Activated CD8-positive, alpha-beta memory T cell treated with anti-CD3 and anti-CD28 coated beads, Interleukin-2, amount 50 U/mL, for 1 hour (primary cell): ENCODE measurements around the gene FAM3A.
A peak's percentile ranks its signal among the peaks of the same experiment; 100 is the strongest.
"Not testable (repeated sequence)": the region's sequence is repeated elsewhere in the genome, so short reads cannot be mapped to it uniquely, and the experiment has no call there.

Experiments
- DNase-seq: peaks from one replicate; pipeline ENCODE4 v3.0.0-alpha.2; 2020; ENCODE audit errors: extremely low read depth

Gene FAM3A

DNA sequence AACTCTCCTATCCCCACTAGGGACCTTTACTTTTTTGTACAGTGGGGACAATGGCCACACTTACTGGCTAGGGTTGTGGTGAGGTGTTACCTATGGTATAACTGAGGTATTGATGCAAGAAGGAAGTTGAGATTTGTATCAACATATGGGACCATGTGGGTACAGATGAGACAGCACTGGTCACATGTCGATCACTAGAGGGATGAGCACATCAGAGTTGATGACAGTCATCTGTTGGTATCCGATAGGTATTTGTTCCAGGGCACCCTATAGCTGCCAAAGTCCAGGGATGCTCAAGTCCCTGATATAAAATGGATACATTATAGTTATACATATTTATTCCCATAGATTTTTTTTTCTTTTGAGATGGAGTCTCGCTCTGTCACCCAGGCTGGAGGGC is 13.0 kb downstream of the FAM3A start:
- no peak for DNase-seq

- no peak for DNase-seq
Measured at GRCh38 chrX:154502098-154502497, 13.9 kb downstream of the FAM3A start.

DNA sequence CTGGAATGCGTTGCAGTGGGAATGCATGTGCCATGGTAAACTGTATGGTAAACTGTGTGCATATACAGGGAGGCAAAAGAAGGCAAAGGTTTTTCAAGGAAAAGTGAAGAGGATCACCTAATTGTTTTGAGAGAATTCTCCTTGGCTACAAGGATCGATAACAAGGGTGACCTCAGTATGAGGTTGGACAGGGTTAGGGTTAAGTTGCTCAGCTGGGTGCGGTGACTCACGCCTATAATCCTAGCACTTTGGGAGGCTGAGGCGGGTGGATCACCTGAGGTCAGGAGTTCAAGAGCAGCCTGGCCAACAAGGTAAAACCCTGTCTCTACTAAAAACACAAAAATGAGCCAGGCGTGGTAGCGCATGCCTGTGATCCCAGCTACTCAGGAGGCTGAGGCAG is 14.6 kb downstream of the FAM3A start:
- DNase-seq = not testable (repeated sequence)

GRCh38 chrX:154496591-154497137 is 19.4 kb downstream of the FAM3A start:
- not testable (repeated sequence) for DNase-seq

DNA sequence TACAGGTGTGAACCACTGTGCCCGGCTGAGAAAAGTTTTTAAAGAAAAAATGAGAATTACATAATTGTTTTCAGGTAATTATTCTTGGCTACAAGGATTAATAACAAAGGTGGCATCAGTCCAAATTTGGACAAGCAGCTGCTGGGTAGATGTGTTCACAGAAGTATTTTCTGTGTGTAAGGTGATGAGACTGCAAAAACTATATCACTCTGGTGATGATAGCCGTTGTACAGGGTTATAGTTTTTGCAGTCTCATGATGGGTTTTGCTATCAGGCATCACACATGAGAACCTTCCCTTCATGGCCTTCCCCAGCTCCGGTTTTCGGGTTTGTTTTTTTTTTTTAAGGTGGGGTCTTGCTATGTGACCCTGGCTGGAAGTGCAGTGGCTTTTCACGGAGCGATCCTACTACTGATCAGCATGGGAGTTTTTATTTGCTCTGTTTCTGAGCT is 20.5 kb downstream of the FAM3A start:
- no peak for DNase-seq

DNA sequence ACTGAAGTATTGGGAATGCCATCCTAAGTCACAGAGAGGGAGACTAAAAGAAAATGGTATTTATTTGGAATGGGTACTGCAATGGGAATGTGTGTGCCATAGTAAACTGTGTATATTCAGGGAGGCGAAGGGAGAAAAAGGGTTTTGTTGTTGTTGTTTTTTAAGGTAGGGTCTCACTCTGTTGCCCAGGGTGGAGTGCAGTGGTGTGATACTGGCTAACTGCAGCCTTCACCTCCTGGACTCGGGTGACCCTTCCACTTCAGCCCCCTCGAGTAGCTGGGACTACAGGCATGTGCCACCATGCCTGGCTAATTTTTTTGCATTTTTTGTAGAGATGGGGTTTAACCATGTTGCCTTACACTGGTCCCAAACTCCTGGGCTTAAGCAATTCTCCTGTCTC is 21.3 kb downstream of the FAM3A start:
- DNase-seq = no peak

- DNase-seq = peak; percentile 67
Measured at GRCh38 chrX:154490414-154491083, 25.5 kb downstream of the FAM3A start, which contains the start of gene SLC10A3. TSS of gene SLC10A3 (minus strand) at chrX:154490629. CDS start at chrX:154488940, 1,689 bp downstream.

GRCh38 chrX:154490021-154490413 is 26.0 kb downstream of the FAM3A start:
- DNase-seq = no peak

- no peak for DNase-seq
Measured at GRCh38 chrX:154489182-154489581, 26.9 kb downstream of the FAM3A start.

GRCh38 chrX:154488336-154489075 is 27.5 kb downstream of the FAM3A start:
- DNase-seq = no peak

DNA sequence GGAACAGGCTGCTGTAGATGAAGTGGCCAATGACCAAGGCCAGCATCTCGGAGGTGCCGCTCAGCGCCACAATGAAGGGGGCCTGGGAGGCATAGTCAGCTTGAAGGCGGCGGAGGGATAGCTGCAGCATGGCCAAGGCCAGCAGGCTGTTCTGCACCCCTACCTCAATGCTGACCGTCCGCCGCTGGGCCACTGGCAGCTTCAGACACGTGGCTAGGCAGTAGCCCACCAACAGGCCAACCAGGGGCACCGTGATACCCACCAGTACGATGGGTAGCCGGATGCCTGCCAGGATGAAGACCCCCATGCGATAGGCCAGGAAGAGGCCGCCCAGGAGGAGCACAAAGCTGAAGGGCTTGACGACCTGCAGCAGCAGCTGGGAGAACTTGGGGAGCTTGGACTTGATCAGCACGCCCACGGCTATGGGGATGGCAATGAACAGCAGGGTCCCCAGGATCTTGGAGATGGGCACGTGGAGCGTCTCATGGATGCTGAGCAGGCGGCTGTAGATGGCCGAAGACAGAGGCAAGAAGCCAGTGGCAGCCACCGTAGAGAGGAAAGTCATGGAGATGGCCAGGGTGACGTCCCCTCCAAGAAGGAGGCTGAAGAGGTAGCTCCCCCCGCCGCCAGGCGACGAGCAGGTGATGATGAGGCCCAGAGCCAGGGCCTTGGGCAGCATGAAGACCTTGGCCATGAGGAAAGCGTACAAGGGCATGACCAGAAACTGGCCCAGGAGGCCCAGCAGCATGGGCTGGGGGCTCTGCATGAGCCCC is 28.3 kb downstream of the FAM3A start:
- DNase-seq = no peak

GRCh38 chrX:154486396-154487207 is 29.4 kb downstream of the FAM3A start, which contains the start of gene UBL4A:
TSS of gene UBL4A (minus strand) at chrX:154486615. CDS start at chrX:154486584, 31 bp downstream.
- DNase-seq = no peak

GRCh38 chrX:154486052-154486395 is 30.0 kb downstream of the FAM3A start:
- no peak for DNase-seq

GRCh38 chrX:154485150-154486051 is 30.6 kb downstream of the FAM3A start:
- no peak for DNase-seq

DNA sequence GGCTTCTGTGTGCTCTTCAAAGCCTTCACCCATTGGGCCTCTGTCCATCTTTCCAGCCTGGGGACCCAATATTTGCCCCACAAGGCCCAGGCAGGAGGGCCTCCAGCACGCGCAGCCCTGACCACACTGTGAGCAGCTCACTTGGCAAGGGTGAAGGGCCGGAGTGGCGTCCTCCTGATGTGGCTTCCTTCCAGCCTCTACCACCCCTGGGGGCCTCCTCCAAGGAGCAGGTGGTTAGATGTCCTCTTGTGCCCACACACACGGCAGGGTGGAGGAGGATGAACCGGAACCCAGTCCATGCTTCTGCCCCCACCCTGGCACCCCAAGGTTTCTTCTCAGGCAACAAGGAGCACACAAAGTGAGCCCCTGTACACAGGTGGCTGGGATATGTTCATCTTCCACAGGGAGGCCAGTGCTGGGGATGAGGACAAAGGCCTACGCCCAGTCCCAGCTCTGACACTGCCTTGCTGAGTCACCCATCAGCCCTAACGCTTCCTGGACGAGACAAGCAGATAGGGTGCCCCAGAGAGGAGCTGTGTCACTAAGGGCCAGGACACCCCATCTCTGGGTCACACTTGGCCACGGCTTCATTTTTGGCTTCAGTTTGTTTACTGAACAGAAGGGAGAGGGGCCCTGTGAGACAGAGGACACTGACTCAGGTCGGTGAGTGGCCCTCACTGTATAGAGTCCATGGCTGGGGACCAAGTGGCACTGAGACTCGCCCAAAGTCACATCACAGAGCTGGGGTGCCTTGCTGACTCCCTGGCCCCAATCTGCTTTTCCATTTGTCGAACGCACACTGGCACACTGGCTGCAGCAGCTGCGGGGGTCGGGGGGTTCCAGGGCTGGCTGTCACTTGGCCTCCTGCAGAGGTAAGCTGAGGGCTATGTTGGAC is 31.5 kb downstream of the FAM3A start:
- DNase-seq = no peak

GRCh38 chrX:154483325-154483724 is 32.7 kb downstream of the FAM3A start:
- DNase-seq = no peak

DNA sequence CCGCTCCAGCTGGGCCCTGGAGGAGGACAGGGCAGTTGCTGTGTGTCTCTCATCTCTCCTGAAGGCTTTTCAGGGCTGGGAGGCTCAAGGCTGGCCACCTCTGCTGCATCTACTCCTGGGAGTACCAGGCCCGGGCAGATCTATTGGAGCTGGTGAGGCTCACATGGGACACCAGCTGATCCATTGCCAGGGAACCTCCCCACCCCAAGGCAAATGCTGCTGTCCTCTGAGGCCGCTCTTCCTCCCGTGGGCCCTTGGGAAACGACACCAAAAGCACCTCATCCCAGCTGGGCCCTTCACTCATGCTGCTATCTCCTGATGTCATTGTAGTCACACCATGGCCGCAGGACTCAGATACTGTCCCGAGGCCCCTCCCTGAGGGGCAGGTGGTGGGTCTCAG is 33.2 kb downstream of the FAM3A start:
- no peak for DNase-seq

DNA sequence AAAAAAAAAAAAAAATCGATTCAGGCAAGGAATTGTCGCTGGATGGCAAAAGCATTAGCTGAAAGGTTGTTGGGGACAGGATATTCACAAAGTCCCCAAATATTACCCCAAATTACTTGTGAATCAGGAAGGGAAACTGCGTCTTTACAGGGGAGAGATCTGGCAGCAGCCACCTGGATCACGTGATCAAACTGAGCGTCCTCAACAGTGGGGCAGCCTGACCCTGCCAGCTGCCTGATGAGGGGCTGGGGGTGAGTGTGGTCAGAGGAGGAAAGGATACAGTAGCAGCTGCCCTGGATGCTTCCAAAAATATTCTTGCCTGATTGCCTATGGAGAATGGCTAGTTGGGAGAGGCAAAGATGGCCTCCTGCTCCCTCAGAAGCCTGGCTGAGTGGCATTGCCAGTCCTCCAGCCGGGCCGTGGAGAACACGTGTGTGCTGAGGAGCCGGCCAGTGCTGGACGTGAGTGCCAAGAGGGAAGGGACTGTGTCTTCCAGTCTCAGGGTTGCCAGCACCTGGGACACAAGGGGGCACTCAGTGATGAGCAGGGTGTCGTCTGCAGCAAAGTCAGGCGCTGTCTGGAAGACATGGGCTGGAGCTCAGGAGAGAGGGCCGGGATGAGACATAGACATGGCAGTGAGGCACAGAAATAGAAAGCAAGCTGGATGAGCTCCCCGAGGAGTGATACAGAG is 34.0 kb downstream of the FAM3A start:
- no peak for DNase-seq

- DNase-seq = no peak
Measured at GRCh38 chrX:154481195-154481594, 34.8 kb downstream of the FAM3A start.
